Caco-2 (cell line): ENCODE measurements around the gene HDAC4. TPM values are rescaled to one million over a fixed set of nuclear protein-coding genes. Genes with fewer than 3 reads are reported as not detected.

Source experiments
- BruUV-seq: library from RNA; stranded (reverse); fragments of 400-500 nt; replicated peaks from 2 replicates; lab custom pipeline; 2021; lab: Mats Ljungman, UMichigan
- CTCF ChIA-PET: fragments of 300-600 bp; sonication (Branson Sonifier 250); formaldehyde crosslinking; loops from one replicate; lab custom pipeline; 2022; ENCODE audit warnings: antibody characterized with exemption; lab: Charles Lee
- POLR2A ChIA-PET: fragments of 300-600 bp; sonication (Branson Sonifier 250); formaldehyde crosslinking; loops from one replicate; lab custom pipeline; 2022; ENCODE audit warnings: antibody characterized with exemption; lab: Charles Lee
- DNase-seq, 2 experiments: peaks; one replicate each; pipeline versions ENCODE4 v3.0.0 to v3.0.0-alpha.2; 2020 to 2022
- H3K27me3 ChIP-seq: replicated peaks from 2 replicates; pipeline ENCODE4 v1.6.0; 2011; ENCODE audit warnings: low read length; ENCODE audit not compliant: control insufficient read depth, insufficient read depth
- H3K36me3 ChIP-seq: 2 replicates; pipeline ENCODE4 v1.5.1; 2011; ENCODE audit warnings: low read length; ENCODE audit not compliant: control insufficient read depth, insufficient read depth
- H3K4me1 ChIP-seq: fragments of 250-450 bp; sonication (Bioruptor Pico); 2 replicates; pipeline ENCODE4 v1.5.1; 2020; ENCODE audit warnings: mild to moderate bottlenecking
- H3K4me3 ChIP-seq: 2 replicates; pipeline ENCODE4 v1.5.1; 2011; ENCODE audit warnings: low read depth, mild to moderate bottlenecking, control low read depth, low read length
- H3K9me3 ChIP-seq: fragments of 250-450 bp; sonication (Bioruptor Pico); 2 replicates; pipeline ENCODE4 v1.5.1; 2020; ENCODE audit warnings: mild to moderate bottlenecking, moderate library complexity
- H3K27ac Mint-ChIP-seq: one replicate; pipeline ENCODE4 v1.8.0; 2022; ENCODE audit warnings: mixed read lengths; ENCODE audit not compliant: unreplicated experiment
- H3K27me3 Mint-ChIP-seq: one replicate; pipeline ENCODE4 v1.8.0; 2022; ENCODE audit warnings: mixed read lengths; ENCODE audit not compliant: insufficient read depth, unreplicated experiment
- H3K36me3 Mint-ChIP-seq: one replicate; pipeline ENCODE4 v1.8.0; 2022; ENCODE audit warnings: mild to moderate bottlenecking, mixed read lengths; ENCODE audit not compliant: insufficient read depth, unreplicated experiment
- H3K4me1 Mint-ChIP-seq: one replicate; pipeline ENCODE4 v1.8.0; 2022; ENCODE audit warnings: low read depth, mixed read lengths; ENCODE audit not compliant: unreplicated experiment
- H3K4me3 Mint-ChIP-seq: one replicate; pipeline ENCODE4 v1.8.0; 2022; ENCODE audit warnings: mild to moderate bottlenecking, moderate library complexity, mixed read lengths; ENCODE audit not compliant: unreplicated experiment
- H3K9me3 Mint-ChIP-seq: one replicate; pipeline ENCODE4 v1.8.0; 2022; ENCODE audit warnings: mixed read lengths; ENCODE audit not compliant: unreplicated experiment
- intact Hi-C: fragments of 100-400 bp; cut with micrococcal nuclease; formaldehyde crosslinking; loops from one replicate; pipeline ENCODE4 v1.10.0; 2022; ENCODE audit not compliant: unreplicated experiment
- total RNA-seq: library from RNA; stranded (reverse); gene quantifications from 2 replicates; pipeline ENCODE4 v1.2.3, GENCODE V29; 2022
- TF ChIP-seq, protein P1 (sequence below), 2 experiments: fragments of 200-600 bp in 1 of 2; IDR thresholded peaks; 1 replicate in 1 of 2; 2 replicates in 1 of 2; pipeline versions ENCODE4 v1.5.1 to v1.8.0; 2011 to 2022; ENCODE audit warnings: antibody characterized with exemption in 1 of 2, control low read depth in 1 of 2, inconsistent platforms in 1 of 2, low read depth in 1 of 2, low read length in 1 of 2, mild to moderate bottlenecking in 1 of 2, moderate library complexity in 1 of 2; ENCODE audit not compliant: insufficient read depth in 1 of 2, severe bottlenecking in 1 of 2, unreplicated experiment in 1 of 2

The HDAC4 gene
- total RNA-seq, 1 experiment from 2014 or later = 15.5 TPM

DNA sequence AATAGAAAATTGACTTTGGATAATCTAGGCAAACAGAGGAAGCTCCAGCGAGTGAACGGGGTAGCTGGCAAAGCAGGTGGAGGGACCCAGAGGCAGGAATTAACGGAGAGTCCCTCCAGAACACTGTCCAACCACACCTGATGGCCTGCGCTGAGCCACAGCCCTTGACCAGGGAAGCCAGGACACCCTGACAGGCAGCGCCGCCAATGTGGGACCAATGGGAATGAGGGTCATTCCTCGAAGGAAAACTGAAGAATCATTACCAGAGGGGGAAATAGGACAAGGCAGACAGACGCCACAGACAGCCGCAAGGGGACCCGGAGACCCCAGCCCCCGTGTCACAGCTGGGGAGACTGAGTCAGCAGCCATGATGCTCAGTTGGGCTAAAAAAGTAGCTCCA is 40.8 kb downstream of the HDAC4 start:
- Mint-ChIP-seq H3K4me1 (peaks cover 11% of the 10 kb centered on the region), H3K27me3 (no peaks in the 10 kb centered on the region), H3K27ac (no peak overlapping the region), H3K36me3 (no peaks in the 10 kb centered on the region), H3K9me3 (peaks cover 8% of the 10 kb centered on the region), H3K4me3 (no peak overlapping the region)
- no TSS peak for BruUV-seq
- POLR2A ChIA-PET = no interaction called here
- CTCF ChIA-PET = no interaction called here
- DNase-seq = no peak
- intact Hi-C loops = no loop called here
- TF ChIP-seq, protein P1, sequence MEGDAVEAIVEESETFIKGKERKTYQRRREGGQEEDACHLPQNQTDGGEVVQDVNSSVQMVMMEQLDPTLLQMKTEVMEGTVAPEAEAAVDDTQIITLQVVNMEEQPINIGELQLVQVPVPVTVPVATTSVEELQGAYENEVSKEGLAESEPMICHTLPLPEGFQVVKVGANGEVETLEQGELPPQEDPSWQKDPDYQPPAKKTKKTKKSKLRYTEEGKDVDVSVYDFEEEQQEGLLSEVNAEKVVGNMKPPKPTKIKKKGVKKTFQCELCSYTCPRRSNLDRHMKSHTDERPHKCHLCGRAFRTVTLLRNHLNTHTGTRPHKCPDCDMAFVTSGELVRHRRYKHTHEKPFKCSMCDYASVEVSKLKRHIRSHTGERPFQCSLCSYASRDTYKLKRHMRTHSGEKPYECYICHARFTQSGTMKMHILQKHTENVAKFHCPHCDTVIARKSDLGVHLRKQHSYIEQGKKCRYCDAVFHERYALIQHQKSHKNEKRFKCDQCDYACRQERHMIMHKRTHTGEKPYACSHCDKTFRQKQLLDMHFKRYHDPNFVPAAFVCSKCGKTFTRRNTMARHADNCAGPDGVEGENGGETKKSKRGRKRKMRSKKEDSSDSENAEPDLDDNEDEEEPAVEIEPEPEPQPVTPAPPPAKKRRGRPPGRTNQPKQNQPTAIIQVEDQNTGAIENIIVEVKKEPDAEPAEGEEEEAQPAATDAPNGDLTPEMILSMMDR (IDR thresholded peaks at IDR 0.05; ENCODE audit: insufficient read depth in 1 of 2, low read depth in 1 of 2, low read length in 1 of 2, severe bottlenecking in 1 of 2, unreplicated experiment in 1 of 2) = no peak
- Histone ChIP-seq H3K36me3 (no peaks in the 10 kb centered on the region), H3K9me3 (no peaks in the 10 kb centered on the region), H3K27me3 (no peaks in the 10 kb centered on the region), H3K4me1 (no peaks in the 10 kb centered on the region), H3K4me3 (no peak overlapping the region)

DNA sequence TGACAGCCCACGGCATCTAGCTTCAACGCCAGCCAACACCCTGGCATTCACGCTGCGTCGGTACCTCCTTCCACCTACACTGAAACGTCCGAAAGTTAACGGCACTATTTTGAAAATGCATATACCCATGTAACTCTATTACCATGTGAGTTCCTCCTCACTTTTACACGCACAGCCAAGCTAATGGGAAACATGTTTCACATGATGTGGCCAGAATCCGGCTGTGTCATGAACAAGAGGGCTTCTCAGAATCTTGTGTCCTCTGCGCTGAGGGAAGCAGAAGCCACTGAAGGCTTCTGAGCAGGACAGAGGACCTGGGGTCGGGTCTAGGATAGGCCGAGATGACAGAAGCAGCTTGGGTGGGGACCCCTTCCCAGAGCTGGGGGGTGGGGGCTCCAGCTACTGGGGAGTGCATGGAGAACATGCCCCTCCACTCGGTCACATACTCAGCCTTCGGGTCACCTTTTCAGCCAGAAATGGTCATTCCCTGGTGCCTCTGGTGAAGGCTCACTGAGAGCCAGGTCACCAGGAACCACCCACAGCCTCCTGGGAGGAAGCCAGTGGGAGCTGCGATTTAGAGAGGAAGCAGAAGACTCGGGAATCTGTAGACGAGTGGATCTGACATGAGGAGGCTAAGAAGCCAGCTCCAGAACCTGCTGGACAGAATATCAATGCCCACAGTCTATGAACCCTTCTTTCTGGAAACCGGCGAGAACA is 41.5 kb downstream of the HDAC4 start:
- TF ChIP-seq, protein P1 (IDR thresholded peaks at IDR 0.05; ENCODE audit: insufficient read depth in 1 of 2, low read depth in 1 of 2, low read length in 1 of 2, severe bottlenecking in 1 of 2, unreplicated experiment in 1 of 2) = no peak
- peaks cover 10% of the 10 kb centered on the region for H3K9me3 Mint-ChIP-seq
- no peak overlapping the region for H3K4me3 Mint-ChIP-seq
- BruUV-seq = no TSS peak
- H3K36me3 Mint-ChIP-seq = no peaks in the 10 kb centered on the region
- CTCF ChIA-PET = no interaction called here
- no peak for DNase-seq
- H3K27me3 ChIP-seq = no peaks in the 10 kb centered on the region
- H3K27me3 Mint-ChIP-seq = no peaks in the 10 kb centered on the region
- no peak overlapping the region for H3K4me3 ChIP-seq
- no peaks in the 10 kb centered on the region for H3K9me3 ChIP-seq
- H3K27ac Mint-ChIP-seq = no peak overlapping the region
- H3K36me3 ChIP-seq = no peaks in the 10 kb centered on the region
- H3K4me1 Mint-ChIP-seq = peaks cover 11% of the 10 kb centered on the region
- H3K4me1 ChIP-seq = no peaks in the 10 kb centered on the region
- POLR2A ChIA-PET = no interaction called here
- intact Hi-C loops = no loop called here

DNA sequence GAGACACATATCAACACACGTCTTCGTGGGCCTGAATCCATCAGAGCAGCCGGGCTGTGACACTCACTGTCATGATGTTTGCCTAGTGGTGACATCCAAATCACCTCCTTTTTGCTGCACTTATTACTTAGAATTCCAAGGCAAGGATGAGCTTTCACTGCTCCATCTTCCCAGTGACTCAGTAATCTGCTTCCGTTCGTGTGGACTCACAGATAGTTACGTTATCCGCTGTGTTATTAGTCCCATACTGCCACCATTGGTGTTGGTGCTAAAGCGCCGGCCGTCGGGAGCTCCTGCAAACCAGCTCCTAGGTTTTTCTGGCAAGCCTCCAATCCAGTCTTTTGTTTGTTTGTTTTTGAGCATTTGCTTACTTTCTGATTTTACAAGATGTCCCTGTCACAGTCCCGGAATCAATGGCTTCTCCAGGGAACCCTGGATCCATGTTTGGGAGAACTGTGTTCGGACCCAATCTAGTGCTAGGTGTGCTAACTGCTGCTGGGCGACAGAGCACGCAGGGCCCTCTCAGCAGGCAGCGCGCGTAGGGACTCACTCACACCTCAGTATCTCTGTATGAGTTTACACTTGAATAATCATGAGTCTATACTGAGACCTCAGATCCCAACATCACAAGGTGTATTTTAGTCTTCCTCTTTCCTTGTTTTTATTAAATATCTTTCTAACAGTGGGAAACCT is 42.6 kb downstream of the HDAC4 start:
- Histone ChIP-seq H3K9me3 (no peaks in the 10 kb centered on the region), H3K4me3 (no peak overlapping the region), H3K36me3 (no peaks in the 10 kb centered on the region), H3K27me3 (no peaks in the 10 kb centered on the region), H3K4me1 (no peaks in the 10 kb centered on the region)
- Mint-ChIP-seq H3K4me1 (peaks cover 11% of the 10 kb centered on the region), H3K4me3 (no peak overlapping the region), H3K27me3 (no peaks in the 10 kb centered on the region), H3K9me3 (peaks cover 10% of the 10 kb centered on the region), H3K27ac (no peak overlapping the region), H3K36me3 (no peaks in the 10 kb centered on the region)
- CTCF ChIA-PET = no interaction called here
- DNase-seq = no peak
- TF ChIP-seq, protein P1 (IDR thresholded peaks at IDR 0.05; ENCODE audit: insufficient read depth in 1 of 2, low read depth in 1 of 2, low read length in 1 of 2, severe bottlenecking in 1 of 2, unreplicated experiment in 1 of 2) = no peak
- POLR2A ChIA-PET = no interaction called here
- BruUV-seq = no TSS peak
- intact Hi-C loops = no loop called here
